Immature natural killer cell (primary cell): ENCODE results near the gene COMMD9. TPM values are rescaled to one million over a fixed set of nuclear protein-coding genes. Genes with fewer than 3 reads are reported as not detected.
A peak's percentile ranks its signal among the peaks of the same experiment; 100 is the strongest.
"Not testable (repeated sequence)": the region's sequence is repeated elsewhere in the genome, so short reads cannot be mapped to it uniquely, and the experiment has no call there.

ENCODE experiments used
- DNase-seq, 3 donors: peaks; one replicate each; pipeline ENCODE4 v3.0.0; 2022; ENCODE audit warnings: mixed read lengths in 1 of 3
- H3K27ac Mint-ChIP-seq, 6 donors: one replicate each; pipeline ENCODE4 v1.8.0; 2020; ENCODE audit warnings: mixed read lengths in 6 of 6, mild to moderate bottlenecking in 5 of 6, inconsistent platforms in 4 of 6, moderate library complexity in 3 of 6
- H3K27me3 Mint-ChIP-seq, 3 donors: one replicate each; pipeline ENCODE4 v1.8.0; 2020 to 2021; ENCODE audit warnings: low read depth in 3 of 3, mild to moderate bottlenecking in 3 of 3, mixed read lengths in 3 of 3, moderate library complexity in 3 of 3, inconsistent platforms in 1 of 3
- H3K36me3 Mint-ChIP-seq, 3 donors: one replicate each; pipeline ENCODE4 v1.8.0; 2020; ENCODE audit warnings: mixed read lengths in 3 of 3, inconsistent platforms in 2 of 3, mild to moderate bottlenecking in 2 of 3
- H3K4me1 Mint-ChIP-seq, 2 donors: one replicate each; pipeline ENCODE4 v1.8.0; 2020; ENCODE audit warnings: inconsistent platforms in 2 of 2, mild to moderate bottlenecking in 2 of 2, mixed read lengths in 2 of 2, moderate library complexity in 1 of 2
- H3K4me3 Mint-ChIP-seq, 5 donors: one replicate each; pipeline ENCODE4 v1.8.0; 2020; ENCODE audit warnings: mild to moderate bottlenecking in 5 of 5, mixed read lengths in 5 of 5, inconsistent platforms in 3 of 5, moderate library complexity in 3 of 5
- H3K9me3 Mint-ChIP-seq, 6 donors: one replicate each; pipeline ENCODE4 v1.8.0; 2020; ENCODE audit warnings: mild to moderate bottlenecking in 6 of 6, mixed read lengths in 6 of 6, inconsistent platforms in 4 of 6, moderate library complexity in 3 of 6
- polyA plus RNA-seq, 3 donors: library from polyadenylated mRNA; unstranded; fragments of 300-500 nt; fragmentation: Illumina TruSeq; gene quantifications; one replicate each; pipeline ENCODE4 v1.2.3, GENCODE V29; 2021

COMMD9 gene
- polyA plus RNA-seq, result 100 to 1,000 TPM in 1 of 3 donors, 10 to 100 TPM in 2; 97.0 to 112 (median 97.4) TPM

- peaks cover 27 to 43% of the 10 kb centered on the region in 2 donors for H3K4me1 Mint-ChIP-seq
- peak within 1 kb of the TSS; percentile 89 to 98 (median 92) for H3K4me3 Mint-ChIP-seq
Measured at GRCh38 chr11:36289226-36289852, at the start of gene COMMD9. COMMD9 (minus strand) TSS chr11:36289424; CDS start chr11:36289412, 12 bp downstream.

GRCh38 chr11:36333897-36334296, 44.7 kb upstream of the COMMD9 start:
- peaks cover 2 to 4% (median 3%) of the 10 kb centered on the region in 3 donors for H3K27me3 Mint-ChIP-seq
- no peaks in the 10 kb centered on the region for H3K4me1 Mint-ChIP-seq
- no peak overlapping the region for H3K4me3 Mint-ChIP-seq
- H3K9me3 Mint-ChIP-seq, result no peaks in the 10 kb centered on the region
- DNase-seq, result no peak
- H3K36me3 Mint-ChIP-seq, result no peaks in the 10 kb centered on the region
- no peak overlapping the region for H3K27ac Mint-ChIP-seq

More at GRCh38 chr11:36289226-36289852, at the start of gene COMMD9:
- Mint-ChIP-seq H3K36me3 (no peaks in the 10 kb centered on the region), H3K27ac (peak within 1 kb of the TSS; percentile 80 to 92 (median 87)), H3K27me3 (peaks cover 2 to 5% (median 5%) of the 10 kb centered on the region in 3 donors), H3K9me3 (no peaks in the 10 kb centered on the region)
- DNase-seq, result peak; percentile 84 to 88 (median 88)

DNA sequence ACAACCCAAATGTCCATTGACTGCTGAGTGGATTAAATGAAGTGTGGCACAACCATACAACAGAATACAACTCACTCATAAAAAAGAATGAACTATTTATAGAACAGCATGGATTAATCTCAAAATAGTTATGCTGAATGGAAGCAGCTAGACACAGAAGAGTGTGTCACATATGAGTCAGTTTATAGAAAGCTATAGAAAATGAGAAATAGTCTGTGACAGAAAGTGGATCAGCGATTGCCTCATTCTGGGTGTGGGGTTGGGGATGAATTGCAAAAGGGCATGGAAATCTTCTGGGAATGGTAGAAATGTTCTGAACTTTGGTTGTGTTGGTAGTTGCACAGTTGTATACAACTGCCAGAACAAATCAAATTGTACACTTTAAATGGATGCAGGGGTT, 44.2 kb upstream of the COMMD9 start:
- H3K4me1 Mint-ChIP-seq, result no peaks in the 10 kb centered on the region
- no peak for DNase-seq

GRCh38 chr11:36330411-36330810, 41.2 kb upstream of the COMMD9 start:
- Mint-ChIP-seq H3K4me1 (no peaks in the 10 kb centered on the region), H3K4me3 (no peak overlapping the region), H3K36me3 (no peaks in the 10 kb centered on the region), H3K9me3 (no peaks in the 10 kb centered on the region), H3K27me3 (peaks cover 3 to 5% (median 3%) of the 10 kb centered on the region in 3 donors), H3K27ac (no peak overlapping the region)
- DNase-seq, result no peak

More for the DNA sequence above, 44.2 kb upstream of the COMMD9 start:
- no peak overlapping the region for H3K27ac Mint-ChIP-seq
- no peaks in the 10 kb centered on the region for H3K36me3 Mint-ChIP-seq
- H3K27me3 Mint-ChIP-seq, result peaks cover 2 to 3% (median 3%) of the 10 kb centered on the region in 3 donors
- H3K4me3 Mint-ChIP-seq, result no peak overlapping the region
- no peaks in the 10 kb centered on the region for H3K9me3 Mint-ChIP-seq

- Mint-ChIP-seq H3K36me3 (no peaks in the 10 kb centered on the region), H3K27me3 (peaks cover 3 to 5% (median 5%) of the 10 kb centered on the region in 3 donors)
Measured at GRCh38 chr11:36328966-36329673, 39.9 kb upstream of the COMMD9 start.

DNA sequence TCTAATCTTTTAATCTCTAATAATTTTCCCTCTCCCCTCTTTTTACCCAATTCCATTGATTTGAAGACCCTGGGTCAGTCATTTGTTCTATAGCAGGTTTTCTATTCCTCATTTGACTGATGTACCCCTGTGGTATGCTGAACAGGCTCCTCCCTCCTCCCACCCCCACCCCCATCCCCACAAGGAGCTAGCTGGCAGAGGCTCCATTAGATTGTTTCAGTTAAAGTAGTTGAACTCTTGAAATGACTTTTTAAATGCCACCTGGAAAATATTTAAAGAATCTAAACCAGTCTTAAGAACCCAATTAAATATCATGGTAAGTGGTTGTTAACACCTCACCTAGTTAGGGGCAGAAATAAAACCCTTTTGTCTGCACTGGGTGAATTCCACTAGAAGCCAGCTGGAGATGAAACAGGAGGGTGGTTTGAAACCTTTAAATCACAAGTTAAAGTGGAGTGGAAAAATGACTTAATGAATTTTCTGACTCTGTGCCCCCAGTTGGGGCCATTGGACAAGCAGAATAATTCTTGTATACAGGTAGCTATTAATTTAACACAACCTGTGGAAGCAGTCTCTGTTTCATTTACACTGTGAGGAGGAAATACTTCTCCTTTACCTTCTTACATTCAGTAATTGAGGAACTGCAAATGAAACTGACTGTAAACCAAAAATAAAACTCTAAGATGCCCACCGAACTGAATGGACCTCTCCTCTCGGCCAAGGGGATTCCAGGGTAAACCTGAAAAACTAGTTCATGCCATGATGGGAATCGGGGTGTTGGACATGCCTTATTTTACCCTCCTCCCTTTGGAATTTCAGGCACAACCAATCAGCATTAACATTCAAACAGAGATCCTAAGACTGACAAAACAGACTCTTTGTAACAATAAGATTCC, 37.5 kb upstream of the COMMD9 start:
- H3K27me3 Mint-ChIP-seq, result peaks cover 0 to 4% (median 2%) of the 10 kb centered on the region in 3 donors
- H3K36me3 Mint-ChIP-seq, result no peaks in the 10 kb centered on the region
- H3K27ac Mint-ChIP-seq, result no peak overlapping the region
- no peak overlapping the region for H3K4me3 Mint-ChIP-seq
- no peaks in the 10 kb centered on the region for H3K4me1 Mint-ChIP-seq
- no peaks in the 10 kb centered on the region for H3K9me3 Mint-ChIP-seq
- DNase-seq, result no peak

More at GRCh38 chr11:36328966-36329673, 39.9 kb upstream of the COMMD9 start:
- Mint-ChIP-seq H3K4me1 (no peaks in the 10 kb centered on the region), H3K4me3 (no peak overlapping the region), H3K9me3 (no peaks in the 10 kb centered on the region), H3K27ac (no peak overlapping the region)
- no peak for DNase-seq

- not testable (repeated sequence) for DNase-seq, H3K36me3 Mint-ChIP-seq, H3K27ac Mint-ChIP-seq, H3K4me1 Mint-ChIP-seq, H3K4me3 Mint-ChIP-seq, H3K27me3 Mint-ChIP-seq, H3K9me3 Mint-ChIP-seq
Measured at GRCh38 chr11:36325403-36325802, 36.2 kb upstream of the COMMD9 start.

GRCh38 chr11:36324956-36325355, 35.7 kb upstream of the COMMD9 start:
- H3K27ac Mint-ChIP-seq, H3K36me3 Mint-ChIP-seq, H3K27me3 Mint-ChIP-seq, H3K4me3 Mint-ChIP-seq, DNase-seq, H3K9me3 Mint-ChIP-seq, H3K4me1 Mint-ChIP-seq: not testable (repeated sequence)

GRCh38 chr11:36317992-36318391, 28.8 kb upstream of the COMMD9 start:
- H3K27ac Mint-ChIP-seq, result no peak overlapping the region
- no peaks in the 10 kb centered on the region for H3K36me3 Mint-ChIP-seq
- peaks cover 0 to 13% (median 3%) of the 10 kb centered on the region in 3 donors for H3K27me3 Mint-ChIP-seq
- H3K4me1 Mint-ChIP-seq, result peaks cover 0 to 5% of the 10 kb centered on the region in 2 donors
- no peaks in the 10 kb centered on the region for H3K9me3 Mint-ChIP-seq
- no peak for DNase-seq
- no peak overlapping the region for H3K4me3 Mint-ChIP-seq

DNA sequence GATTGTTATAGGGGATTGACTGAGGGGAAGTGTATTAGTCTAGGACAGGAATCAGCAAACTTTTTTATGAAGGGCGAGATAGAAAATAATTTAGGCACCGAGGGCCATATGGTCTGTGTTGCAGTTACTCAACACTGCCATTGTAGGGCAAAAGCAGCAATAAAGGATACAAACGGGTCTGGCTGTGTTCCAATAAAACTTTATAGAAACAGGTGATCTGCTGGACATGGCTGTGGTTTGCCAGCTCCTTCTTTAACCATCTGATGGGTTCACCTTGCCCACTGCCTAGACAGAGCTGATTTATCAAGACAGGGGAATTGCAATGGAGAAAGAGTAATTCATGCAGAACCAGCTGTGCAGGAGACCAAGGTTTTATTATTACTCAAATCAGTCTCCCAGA, 26.8 kb upstream of the COMMD9 start:
- H3K27ac Mint-ChIP-seq, result no peak overlapping the region
- H3K36me3 Mint-ChIP-seq, result no peaks in the 10 kb centered on the region
- H3K4me1 Mint-ChIP-seq, result peaks cover 0 to 6% of the 10 kb centered on the region in 2 donors
- H3K9me3 Mint-ChIP-seq, result no peaks in the 10 kb centered on the region
- peaks cover 0 to 17% (median 3%) of the 10 kb centered on the region in 3 donors for H3K27me3 Mint-ChIP-seq
- H3K4me3 Mint-ChIP-seq, result no peak overlapping the region
- no peak for DNase-seq

DNA sequence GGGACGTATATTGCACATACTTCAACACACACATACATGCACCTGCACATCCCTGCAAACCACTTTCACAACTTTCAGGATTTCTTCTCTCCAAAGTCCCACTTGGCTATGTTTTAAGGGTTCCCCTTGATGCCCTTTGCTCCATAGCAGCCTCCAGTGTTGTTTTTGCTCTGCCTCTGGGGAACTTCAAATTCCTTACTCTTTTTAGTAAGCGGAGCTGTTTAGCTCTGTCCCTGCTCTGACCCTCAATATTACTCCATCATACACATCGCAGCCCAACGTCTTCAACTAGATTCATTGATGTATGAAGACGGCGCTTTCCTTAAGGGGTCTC, 25.2 kb upstream of the COMMD9 start:
- no peak overlapping the region for H3K4me3 Mint-ChIP-seq
- no peak overlapping the region for H3K27ac Mint-ChIP-seq
- H3K9me3 Mint-ChIP-seq, result no peaks in the 10 kb centered on the region
- H3K36me3 Mint-ChIP-seq, result no peaks in the 10 kb centered on the region
- no peak for DNase-seq
- H3K4me1 Mint-ChIP-seq, result peaks cover 0 to 6% of the 10 kb centered on the region in 2 donors
- peaks cover 0 to 14% (median 5%) of the 10 kb centered on the region in 3 donors for H3K27me3 Mint-ChIP-seq

DNA sequence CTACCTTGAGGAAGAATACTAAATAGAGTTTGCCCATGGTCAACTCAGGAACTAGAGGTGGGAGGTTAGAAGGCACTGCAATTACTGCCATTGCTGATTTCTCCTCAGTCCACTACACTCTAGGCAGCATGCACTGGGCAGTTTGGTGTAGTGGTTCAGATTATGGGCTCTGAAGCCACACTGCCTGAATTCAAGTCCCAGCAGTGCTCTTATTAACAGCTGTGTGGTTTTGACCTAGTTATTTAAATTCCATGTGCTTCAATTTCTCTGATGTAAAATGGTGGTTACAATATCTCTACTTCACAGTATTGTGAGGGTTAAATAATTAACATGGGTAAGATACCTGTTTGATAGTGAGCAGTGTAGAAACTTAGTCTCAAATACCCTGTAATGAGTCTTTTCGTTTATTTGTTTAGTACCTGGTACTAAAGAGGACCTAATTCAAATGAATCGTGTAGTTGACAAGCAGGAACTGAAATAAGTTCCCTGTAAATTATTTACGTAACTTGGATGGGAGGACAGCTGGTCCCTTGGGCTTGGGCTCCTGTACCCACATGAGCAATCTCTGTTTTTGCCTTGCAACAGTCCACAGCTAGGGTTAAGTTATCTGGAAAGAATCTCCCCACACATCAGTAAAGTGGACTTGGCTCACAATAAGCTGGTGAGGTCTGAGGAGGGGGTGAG, 24.7 kb upstream of the COMMD9 start:
- no peak overlapping the region for H3K27ac Mint-ChIP-seq
- DNase-seq, result no peak
- peaks cover 0 to 14% (median 5%) of the 10 kb centered on the region in 3 donors for H3K27me3 Mint-ChIP-seq
- peaks cover 0 to 6% of the 10 kb centered on the region in 2 donors for H3K4me1 Mint-ChIP-seq
- H3K36me3 Mint-ChIP-seq, result no peaks in the 10 kb centered on the region
- H3K9me3 Mint-ChIP-seq, result no peaks in the 10 kb centered on the region
- no peak overlapping the region for H3K4me3 Mint-ChIP-seq

DNA sequence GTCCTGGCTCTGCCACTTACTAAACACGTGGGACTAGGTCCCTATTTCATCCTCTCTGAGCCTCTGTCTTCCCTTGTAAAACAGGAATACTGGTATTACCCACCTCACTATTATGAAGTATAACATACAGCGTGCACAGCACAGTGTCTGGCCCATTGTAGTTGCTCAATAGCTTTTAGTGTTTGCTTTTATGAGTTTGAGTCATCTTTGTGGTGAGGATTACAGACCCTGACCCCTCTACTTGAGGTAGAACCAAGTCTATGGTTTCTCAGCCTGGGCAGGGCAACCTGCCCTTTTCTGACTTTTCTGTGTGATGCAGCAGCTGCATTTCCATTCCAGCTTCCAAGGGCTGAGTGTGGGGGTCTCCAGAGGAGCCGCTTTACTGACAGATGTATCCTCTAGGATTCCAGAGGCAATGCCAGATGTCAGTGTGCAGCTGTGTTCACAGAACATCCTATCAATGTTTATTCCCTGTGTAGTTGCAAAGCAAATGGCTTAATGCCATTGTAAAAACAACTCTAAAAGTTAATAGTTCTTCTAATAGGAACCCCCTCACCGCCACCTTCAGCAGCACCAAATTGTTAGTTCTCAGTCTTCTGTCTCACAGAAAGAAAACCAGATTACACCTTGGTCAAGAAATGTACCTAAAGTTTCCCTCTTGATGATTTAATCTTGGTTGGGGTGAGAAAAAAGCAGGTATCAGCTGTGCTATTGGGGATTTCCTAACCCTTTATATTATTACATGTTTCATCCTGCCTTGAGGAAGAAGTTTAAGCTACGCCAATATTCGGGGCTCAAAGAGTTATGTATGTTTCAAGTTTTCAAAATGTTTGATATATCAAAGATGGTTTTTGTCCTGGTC, 23.6 kb upstream of the COMMD9 start:
- Mint-ChIP-seq H3K4me3 (no peak overlapping the region), H3K27me3 (peaks cover 0 to 14% (median 5%) of the 10 kb centered on the region in 3 donors), H3K36me3 (no peaks in the 10 kb centered on the region)

More for the DNA sequence above, 23.6 kb upstream of the COMMD9 start:
- DNase-seq, result no peak
- peaks cover under 1 to 8% of the 10 kb centered on the region in 2 donors for H3K4me1 Mint-ChIP-seq
- no peak overlapping the region for H3K27ac Mint-ChIP-seq
- no peaks in the 10 kb centered on the region for H3K9me3 Mint-ChIP-seq
